Ascending aorta (tissue), 2 donors: ENCODE measurements around the gene USP48. TPM values are rescaled to one million over a fixed set of nuclear protein-coding genes. Genes with fewer than 3 reads are reported as not detected.

Source experiments
- DNase-seq, 2 donors: peaks; one replicate each; pipeline ENCODE4 v3.0.0-alpha.2; 2019; ENCODE audit warnings: low spot score in 2 of 2
- H3K27ac ChIP-seq, 2 donors: fragments of 200-600 bp; sonication (generic); one replicate each; pipeline ENCODE4 v1.5.1; 2016 to 2017; ENCODE audit warnings: mild to moderate bottlenecking in 1 of 2
- H3K27me3 ChIP-seq: fragments of 200-600 bp; sonication (generic); one replicate; pipeline ENCODE4 v1.5.1; 2017
- H3K36me3 ChIP-seq, 2 donors: fragments of 200-600 bp; sonication (generic); one replicate each; pipeline ENCODE4 v1.5.1; 2016
- H3K4me1 ChIP-seq, 2 donors: fragments of 200-600 bp; sonication (generic); one replicate each; pipeline ENCODE4 v1.5.1; 2016 to 2017; ENCODE audit warnings: mild to moderate bottlenecking in 1 of 2
- H3K4me3 ChIP-seq, 2 donors: fragments of 200-600 bp; sonication (generic); one replicate each; pipeline ENCODE4 v1.5.1; 2016 to 2017; ENCODE audit warnings: mild to moderate bottlenecking in 1 of 2
- H3K9me3 ChIP-seq, 2 donors: fragments of 200-600 bp; sonication (generic); one replicate each; pipeline ENCODE4 v1.5.1; 2016
- intact Hi-C: fragments of 100-400 bp; cut with DNase I; formaldehyde crosslinking; loops from one replicate; pipeline ENCODE4 v1.15.1; 2023
- total RNA-seq: library from RNA; depleted of rRNA; stranded (reverse); fragments of >200 nt; gene quantifications from one replicate; pipeline ENCODE4 v1.1.0, GENCODE V29; 2016
- TF ChIP-seq, protein P1 (sequence below), 3 experiments: fragments of 200-600 bp in 2 of 3; fragments of 450-650 bp in 1 of 3; sonication (generic) in 2 of 3; IDR thresholded peaks; one replicate each; pipeline ENCODE4 v1.5.1; 2016 to 2019; ENCODE audit warnings: antibody characterized with exemption in 3 of 3, mild to moderate bottlenecking in 1 of 3, moderate library complexity in 1 of 3

USP48 gene
- total RNA-seq, 1 donor from 2014 or later: 41.3 TPM

DNA sequence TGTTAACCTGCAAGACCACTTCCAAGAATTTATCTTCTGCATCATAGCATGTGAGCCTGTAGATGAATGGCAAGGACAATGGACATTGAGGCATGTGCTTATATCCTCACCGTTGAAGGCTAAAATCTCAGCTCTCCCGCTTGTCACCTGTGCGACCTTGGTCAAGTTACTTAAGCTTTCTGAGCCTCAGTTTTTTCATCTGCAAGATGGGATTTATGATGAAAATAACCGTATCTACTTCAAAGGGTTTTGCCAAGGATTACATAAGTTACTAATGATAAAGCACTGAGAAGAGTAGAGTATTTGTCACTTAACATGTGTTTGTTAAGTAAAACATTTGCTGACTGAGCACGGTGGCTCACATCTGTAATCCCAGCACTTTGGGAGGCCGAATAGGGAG is 128.7 kb downstream of the USP48 start:
- H3K27me3 ChIP-seq: peaks cover 8% of the 10 kb centered on the region
- TF ChIP-seq, protein P1, sequence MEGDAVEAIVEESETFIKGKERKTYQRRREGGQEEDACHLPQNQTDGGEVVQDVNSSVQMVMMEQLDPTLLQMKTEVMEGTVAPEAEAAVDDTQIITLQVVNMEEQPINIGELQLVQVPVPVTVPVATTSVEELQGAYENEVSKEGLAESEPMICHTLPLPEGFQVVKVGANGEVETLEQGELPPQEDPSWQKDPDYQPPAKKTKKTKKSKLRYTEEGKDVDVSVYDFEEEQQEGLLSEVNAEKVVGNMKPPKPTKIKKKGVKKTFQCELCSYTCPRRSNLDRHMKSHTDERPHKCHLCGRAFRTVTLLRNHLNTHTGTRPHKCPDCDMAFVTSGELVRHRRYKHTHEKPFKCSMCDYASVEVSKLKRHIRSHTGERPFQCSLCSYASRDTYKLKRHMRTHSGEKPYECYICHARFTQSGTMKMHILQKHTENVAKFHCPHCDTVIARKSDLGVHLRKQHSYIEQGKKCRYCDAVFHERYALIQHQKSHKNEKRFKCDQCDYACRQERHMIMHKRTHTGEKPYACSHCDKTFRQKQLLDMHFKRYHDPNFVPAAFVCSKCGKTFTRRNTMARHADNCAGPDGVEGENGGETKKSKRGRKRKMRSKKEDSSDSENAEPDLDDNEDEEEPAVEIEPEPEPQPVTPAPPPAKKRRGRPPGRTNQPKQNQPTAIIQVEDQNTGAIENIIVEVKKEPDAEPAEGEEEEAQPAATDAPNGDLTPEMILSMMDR (IDR thresholded peaks at IDR 0.05): no peak
- no peaks in the 10 kb centered on the region for H3K9me3 ChIP-seq
- peaks cover 5% of the 10 kb centered on the region in 2 donors for H3K4me1 ChIP-seq
- no peaks in the 10 kb centered on the region for H3K36me3 ChIP-seq
- H3K4me3 ChIP-seq: no peak overlapping the region
- intact Hi-C loops: no loop called here
- H3K27ac ChIP-seq: no peak overlapping the region
- DNase-seq: no peak

DNA sequence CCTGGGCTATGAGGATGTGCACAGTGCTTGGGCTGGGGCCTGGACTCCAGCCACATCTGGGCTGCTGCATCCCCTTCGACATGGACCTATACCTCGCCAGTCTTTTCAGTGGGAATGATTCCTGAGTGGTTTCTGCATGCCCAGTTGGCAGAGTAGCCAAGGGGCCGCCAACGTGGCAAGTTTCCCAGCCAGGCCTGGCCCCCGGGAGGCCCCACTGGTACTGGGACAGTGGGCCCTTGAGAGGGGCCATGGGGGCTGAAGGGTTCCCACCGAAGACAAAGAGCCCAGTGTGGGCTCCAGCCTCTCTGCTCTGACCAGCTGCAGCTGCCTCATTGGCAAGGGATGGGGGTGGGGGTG is 129.2 kb downstream of the USP48 start:
- intact Hi-C loops: no loop called here

DNA sequence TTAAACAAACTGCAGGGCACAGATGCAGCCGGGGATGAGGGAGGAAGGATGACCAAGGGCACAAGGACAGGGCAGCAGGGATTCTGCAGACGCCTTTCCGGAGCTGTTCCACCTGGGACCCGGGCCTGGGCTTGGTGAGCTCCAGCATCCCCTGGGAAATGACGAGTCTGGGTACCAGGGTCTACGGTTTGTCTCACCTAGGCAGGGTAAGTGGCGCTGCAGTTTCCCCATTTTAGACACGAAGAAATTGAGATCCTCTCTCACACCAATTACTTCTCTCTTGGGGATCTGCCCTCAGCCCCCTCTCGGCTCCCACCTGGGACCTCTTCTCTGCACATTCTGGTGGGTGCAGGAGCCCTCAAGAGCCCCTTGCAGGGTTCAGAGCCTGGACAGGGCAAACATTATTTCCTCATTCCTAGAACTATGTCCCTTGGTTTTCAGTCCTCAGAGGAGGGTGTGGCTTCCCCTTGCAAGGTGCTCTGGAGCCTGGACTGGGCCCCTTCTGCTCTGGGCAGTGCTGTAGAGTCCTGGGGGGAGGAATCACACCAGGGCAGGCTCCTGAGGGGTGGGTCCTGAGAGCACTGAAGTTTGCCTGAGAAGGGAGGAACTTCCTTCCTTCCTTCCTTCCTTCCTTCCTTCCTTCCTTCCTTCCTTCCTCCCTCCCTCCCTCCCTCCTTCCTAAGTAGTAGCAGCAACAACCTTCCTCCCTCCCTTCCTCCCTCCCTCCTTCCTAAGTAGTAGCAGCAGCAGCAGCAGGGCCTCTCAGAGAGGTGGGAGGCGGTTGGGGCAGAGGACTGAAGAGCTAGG is 129.8 kb downstream of the USP48 start:
- TF ChIP-seq, protein P1 (IDR thresholded peaks at IDR 0.05): no peak
- Histone ChIP-seq H3K36me3 (no peaks in the 10 kb centered on the region), H3K9me3 (no peaks in the 10 kb centered on the region), H3K27ac (no peak overlapping the region), H3K4me1 (peaks cover 5% of the 10 kb centered on the region in 2 donors), H3K4me3 (no peak overlapping the region), H3K27me3 (peaks cover 8% of the 10 kb centered on the region)
- no peak for DNase-seq
- intact Hi-C loops: no loop called here

More for the DNA sequence above, 129.2 kb downstream of the USP48 start:
- H3K27me3 ChIP-seq: peaks cover 8% of the 10 kb centered on the region
- no peak for DNase-seq
- H3K4me1 ChIP-seq: peaks cover 5% of the 10 kb centered on the region in 2 donors
- no peaks in the 10 kb centered on the region for H3K36me3 ChIP-seq
- H3K9me3 ChIP-seq: no peaks in the 10 kb centered on the region
- no peak overlapping the region for H3K4me3 ChIP-seq
- TF ChIP-seq, protein P1 (IDR thresholded peaks at IDR 0.05): no peak
- no peak overlapping the region for H3K27ac ChIP-seq

DNA sequence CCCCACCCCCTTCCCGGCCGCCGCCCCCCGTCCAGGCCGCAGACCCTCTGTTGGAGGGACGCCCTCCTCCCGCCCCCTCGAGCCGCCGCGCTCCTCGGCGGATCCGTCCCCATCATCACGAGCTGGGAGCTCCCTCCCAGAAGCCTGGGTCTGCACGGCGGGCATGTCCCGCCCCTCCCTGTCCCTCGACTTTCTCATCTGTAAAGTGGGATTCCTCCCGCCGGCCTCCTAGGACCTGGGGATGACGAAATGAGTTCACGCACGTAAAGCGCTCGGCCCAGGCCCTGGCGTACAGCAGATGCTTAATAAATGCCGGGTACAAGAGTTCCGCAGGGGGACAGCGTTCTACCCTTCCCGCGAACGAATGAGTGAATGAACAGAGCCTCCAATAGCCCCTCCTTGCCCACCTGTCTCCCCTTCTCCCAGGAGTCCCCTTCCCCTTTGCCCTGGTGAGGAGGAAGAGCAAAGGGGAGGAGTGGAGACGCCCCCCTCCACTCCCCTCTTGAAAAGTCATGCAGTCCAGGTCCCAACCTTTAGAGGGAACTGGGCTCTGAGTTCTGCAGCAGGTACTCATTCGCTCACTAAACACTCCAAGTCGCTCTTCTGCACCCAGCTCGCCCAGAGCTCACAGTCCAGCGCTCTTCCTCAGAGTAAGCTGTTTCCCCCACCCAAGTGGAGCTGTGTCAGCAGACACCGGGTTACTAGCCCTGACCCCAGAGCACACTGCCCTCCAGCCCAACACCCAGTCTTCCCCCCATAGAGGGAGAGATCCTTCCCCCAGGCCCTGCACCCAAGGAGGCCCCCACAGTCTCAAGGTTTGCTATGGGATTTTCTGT is 130.6 kb downstream of the USP48 start:
- H3K36me3 ChIP-seq: no peaks in the 10 kb centered on the region
- peak overlapping the region; percentile 48 to 66 for H3K4me3 ChIP-seq
- peaks cover 8% of the 10 kb centered on the region for H3K27me3 ChIP-seq
- no peak overlapping the region for H3K27ac ChIP-seq
- H3K9me3 ChIP-seq: no peaks in the 10 kb centered on the region
- H3K4me1 ChIP-seq: peaks cover 5% of the 10 kb centered on the region in 2 donors
- intact Hi-C loops: no loop called here
- TF ChIP-seq, protein P1 (IDR thresholded peaks at IDR 0.05): no peak
- no peak for DNase-seq

DNA sequence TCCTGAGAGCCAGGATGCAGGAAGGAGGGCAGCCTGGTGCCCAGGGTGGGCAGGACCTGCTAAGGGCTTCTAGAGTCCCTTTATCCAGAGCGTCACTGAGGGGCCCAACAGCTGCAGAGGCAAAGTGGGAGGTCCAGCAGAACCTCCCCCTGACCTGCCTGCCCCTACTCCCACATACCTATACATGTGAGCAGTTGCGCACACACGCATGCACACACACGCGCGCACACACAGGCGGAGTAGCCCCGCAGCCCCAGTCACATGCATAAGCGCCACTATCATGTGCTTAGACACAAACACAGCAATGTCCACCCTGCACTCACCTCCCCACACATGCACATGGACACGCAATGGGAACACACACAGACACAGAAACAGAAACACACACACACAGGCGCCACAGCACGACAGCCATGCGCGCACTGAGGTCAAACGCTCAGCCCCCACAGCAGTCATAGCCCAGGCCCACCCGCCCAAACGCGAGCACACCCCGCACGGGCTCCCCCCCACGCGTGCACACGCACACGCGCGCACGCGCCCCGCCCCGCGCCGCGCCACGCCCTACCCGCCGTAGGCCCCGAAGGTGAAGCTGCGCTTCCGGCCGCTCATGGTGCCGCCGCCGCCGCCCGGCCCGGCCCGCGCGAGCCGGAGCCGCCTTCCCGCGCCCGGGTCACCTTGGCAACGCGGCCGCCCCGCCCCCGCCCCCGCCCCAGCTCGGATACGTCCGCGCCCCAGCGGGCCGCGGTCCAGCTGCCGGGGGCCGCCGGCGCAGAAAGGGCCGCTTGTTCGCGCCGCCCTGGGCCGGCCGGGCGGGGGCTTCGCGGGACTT is 131.5 kb downstream of the USP48 start:
- TF ChIP-seq, protein P1 (IDR thresholded peaks at IDR 0.05): no peak
- Histone ChIP-seq H3K4me1 (peaks cover 5% of the 10 kb centered on the region in 2 donors), H3K4me3 (peak overlapping the region; percentile 48 to 66), H3K36me3 (no peaks in the 10 kb centered on the region), H3K27me3 (peaks cover 8% of the 10 kb centered on the region), H3K9me3 (no peaks in the 10 kb centered on the region), H3K27ac (no peak overlapping the region)
- DNase-seq: no peak
- intact Hi-C loops: no loop called here
